COLO668 (cell line): ENCODE data around the gene CACNA1H.

Experiments
- DNase-seq: peaks from one replicate; lab custom pipeline; 2025; ENCODE audit not compliant: unreplicated experiment; lab: John Stamatoyannopoulos, UW

Gene CACNA1H

GRCh38 chr16:1206326-1206725 lies 53.4 kb downstream of the CACNA1H start:
- no peak for DNase-seq

GRCh38 chr16:1206786-1207185 lies 53.9 kb downstream of the CACNA1H start:
- DNase-seq, result no peak

- no peak for DNase-seq
These were observed 55.4 kb downstream of the CACNA1H start for GRCh38 chr16:1208239-1208830.

- DNase-seq, result no peak
These were observed 56.2 kb downstream of the CACNA1H start for GRCh38 chr16:1209081-1209480.

- DNase-seq, result no peak
These were observed 57.6 kb downstream of the CACNA1H start for GRCh38 chr16:1210461-1210860.

- DNase-seq, result no peak
These were observed 58.8 kb downstream of the CACNA1H start for GRCh38 chr16:1211451-1212268.

GRCh38 chr16:1212616-1213194 lies 59.8 kb downstream of the CACNA1H start:
- no peak for DNase-seq

- no peak for DNase-seq
These were observed 60.3 kb downstream of the CACNA1H start for GRCh38 chr16:1213231-1213630.

- no peak for DNase-seq
These were observed 61.0 kb downstream of the CACNA1H start for GRCh38 chr16:1213796-1214372.

GRCh38 chr16:1214719-1215118 lies 61.8 kb downstream of the CACNA1H start:
- no peak for DNase-seq

GRCh38 chr16:1215574-1216295 lies 62.8 kb downstream of the CACNA1H start:
- DNase-seq, result no peak

GRCh38 chr16:1216296-1216619 lies 63.4 kb downstream of the CACNA1H start:
- DNase-seq, result no peak

- no peak for DNase-seq
These were observed 63.9 kb downstream of the CACNA1H start for GRCh38 chr16:1216681-1217400.

GRCh38 chr16:1217526-1217925 lies 64.6 kb downstream of the CACNA1H start:
- DNase-seq, result no peak

- DNase-seq, result no peak
These were observed 65.4 kb downstream of the CACNA1H start for GRCh38 chr16:1218061-1218929.

GRCh38 chr16:1218930-1219611 lies 66.2 kb downstream of the CACNA1H start:
- DNase-seq, result no peak

- no peak for DNase-seq
These were observed 67.3 kb downstream of the CACNA1H start for GRCh38 chr16:1220098-1220728.

- DNase-seq, result no peak
These were observed 68.1 kb downstream of the CACNA1H start for GRCh38 chr16:1220841-1221627.
